ENCODE data around the gene ZNF367.

Gene ZNF367

DNA sequence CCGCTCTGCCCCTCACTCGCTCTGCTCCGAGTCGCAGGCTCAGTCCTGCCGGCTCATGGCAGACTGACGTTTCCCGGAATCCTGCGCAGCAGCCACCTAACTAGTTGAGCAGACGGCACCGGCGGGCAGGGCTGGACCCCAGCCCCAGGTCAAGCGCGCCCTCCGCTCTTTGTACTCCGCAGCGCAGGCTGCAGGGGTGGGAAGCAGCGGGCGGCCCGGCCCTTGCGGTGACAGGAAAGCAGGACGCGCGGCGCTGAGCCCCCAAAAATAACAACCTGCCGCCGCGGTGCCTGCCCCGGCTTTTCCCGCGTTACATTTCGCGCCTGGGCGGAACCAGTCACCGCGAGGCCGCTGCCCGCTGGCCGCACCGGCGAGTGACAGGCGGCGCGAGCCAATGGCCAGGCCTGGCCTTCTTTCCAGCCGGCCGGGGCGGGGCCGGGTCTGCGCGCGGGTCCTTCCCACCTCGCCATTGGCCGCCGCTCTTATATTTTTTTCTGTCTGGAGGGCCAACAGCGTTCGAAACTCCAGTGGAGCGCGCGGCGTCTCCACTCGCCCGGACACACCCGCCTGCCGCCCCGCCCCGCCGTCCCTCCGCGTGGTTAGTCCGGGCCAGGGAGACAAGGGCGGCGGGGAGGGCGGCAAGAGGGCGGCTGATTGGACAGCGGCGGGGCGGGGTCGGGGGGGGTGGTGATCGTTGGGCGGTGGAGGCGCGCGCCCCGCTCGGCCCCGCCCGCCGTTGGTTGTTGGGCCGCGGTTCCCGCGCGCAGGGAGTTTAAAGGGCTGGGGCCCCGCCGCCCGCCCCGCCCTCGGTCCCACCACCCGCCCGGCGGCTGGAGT lies at the start of gene ZNF367:
ZNF367 (minus strand) TSS at position 288 of the 837 bp plus-strand sequence. CDS start 338 bp downstream, outside the sequence.
- DNase-seq = peak; percentile 98

DNA sequence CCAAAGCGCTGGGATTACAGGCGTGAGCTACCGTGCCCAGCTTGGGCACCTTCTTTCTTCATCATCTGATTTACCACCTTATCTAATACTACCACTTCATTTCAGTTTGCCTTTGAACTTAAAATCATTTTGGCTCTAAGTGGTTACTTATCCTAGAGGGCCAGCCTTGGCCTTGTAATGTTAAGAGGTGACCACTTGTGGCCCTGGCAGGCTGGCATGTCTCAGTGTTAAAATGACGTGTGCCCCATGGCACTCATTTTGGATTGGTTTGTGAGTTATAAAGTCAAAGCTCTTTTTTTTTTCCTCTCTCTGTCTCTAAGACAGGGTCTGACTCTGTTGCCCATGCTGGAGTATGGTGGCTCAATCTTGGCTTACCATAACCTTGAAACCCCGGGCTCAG lies 49.6 kb upstream of the ZNF367 start:
- no peak for DNase-seq

DNA sequence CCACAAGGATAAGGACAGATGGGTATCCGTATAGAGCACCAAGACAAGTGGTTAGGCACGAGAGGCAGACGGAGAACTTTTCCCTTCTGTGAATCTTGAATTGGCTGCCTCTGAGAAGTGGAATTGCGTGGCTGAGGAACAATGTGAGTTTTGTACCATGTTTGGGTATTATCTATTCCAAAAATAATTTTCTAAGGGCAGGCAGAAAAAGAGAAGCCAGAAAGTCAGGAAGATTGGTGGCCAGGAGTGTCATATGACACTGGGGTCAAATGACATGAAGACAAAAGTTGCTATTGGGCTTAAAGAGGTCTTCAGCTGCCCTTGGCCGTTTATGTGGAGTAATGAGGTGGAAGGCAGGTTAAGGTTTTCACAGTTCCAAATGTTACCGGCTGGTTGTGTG lies 46.3 kb upstream of the ZNF367 start:
- DNase-seq = no peak

DNA sequence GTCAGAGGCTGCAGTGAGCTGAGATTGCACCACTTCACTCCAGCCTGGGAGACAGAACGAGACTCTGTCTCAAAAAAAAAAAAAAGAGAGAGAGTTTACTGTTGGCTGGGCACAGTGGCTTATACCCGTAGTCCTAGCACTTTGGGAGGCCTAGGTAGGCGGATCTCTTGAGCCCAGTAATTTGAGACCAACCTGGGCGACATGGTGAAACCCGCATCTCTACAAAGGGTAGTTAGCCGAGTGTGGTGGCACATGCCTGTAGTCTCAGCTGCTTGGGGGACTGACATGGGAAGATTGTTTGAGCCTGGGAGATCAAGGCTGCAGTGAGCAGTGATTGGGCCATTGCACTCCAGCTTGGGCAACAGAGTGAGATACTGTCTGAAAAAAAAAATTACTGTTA lies 44.4 kb upstream of the ZNF367 start:
- DNase-seq = no peak

DNA sequence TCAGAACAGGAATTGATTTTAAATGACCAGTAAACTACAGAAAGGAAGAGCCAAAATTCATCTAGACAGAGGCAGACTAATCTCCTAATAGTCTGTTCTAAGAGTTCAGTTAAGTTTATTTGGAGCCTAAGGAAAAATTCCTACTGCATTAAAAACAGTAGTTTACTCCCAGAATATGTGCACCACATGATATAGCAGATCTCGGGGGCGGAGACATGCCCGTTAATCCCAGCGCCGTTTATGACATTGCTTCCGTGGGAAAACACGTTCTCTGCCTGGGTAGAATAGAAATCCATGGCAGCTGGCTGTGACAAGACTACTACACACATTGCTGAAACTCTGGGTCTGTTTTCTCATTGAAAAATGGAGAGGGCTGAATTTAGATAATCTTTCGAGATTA lies 43.2 kb upstream of the ZNF367 start:
- no peak for DNase-seq

DNA sequence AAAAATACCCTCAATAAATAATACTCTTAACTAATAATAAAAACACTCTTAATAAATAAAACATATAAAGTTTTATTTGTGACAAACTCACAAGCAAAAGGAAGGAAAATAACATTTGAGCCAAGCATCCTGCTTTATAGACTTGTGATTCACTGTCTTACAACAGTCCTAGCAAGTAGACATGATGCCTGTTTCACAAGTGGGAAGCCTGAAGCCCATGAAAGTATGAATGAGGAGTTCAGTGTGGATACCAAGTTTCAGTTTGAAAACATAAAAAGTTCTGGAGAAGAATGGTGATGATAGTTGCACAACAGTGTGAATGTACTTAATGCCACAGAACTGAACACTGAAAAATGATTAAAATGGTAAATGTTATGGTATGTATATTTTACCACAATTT lies 42.7 kb upstream of the ZNF367 start:
- no peak for DNase-seq

DNA sequence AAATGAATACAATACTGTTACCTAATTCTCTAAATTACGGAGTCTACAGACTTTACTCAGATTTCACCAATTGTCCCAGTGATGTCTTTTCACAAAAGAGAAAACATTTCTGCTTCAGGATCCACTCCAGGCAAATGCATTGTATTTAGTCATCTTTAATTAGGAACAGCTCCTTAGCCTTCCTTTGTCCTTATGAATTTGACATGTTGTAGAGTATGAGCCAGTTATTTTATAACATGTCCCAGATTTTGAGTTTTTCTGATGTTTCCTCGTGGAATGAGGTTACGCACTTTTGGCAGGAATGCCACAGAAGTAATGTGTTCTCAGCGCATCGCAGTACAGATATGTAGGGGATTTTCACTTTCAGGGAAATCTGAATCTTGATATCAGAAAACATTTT lies 42.3 kb upstream of the ZNF367 start:
- no peak for DNase-seq

DNA sequence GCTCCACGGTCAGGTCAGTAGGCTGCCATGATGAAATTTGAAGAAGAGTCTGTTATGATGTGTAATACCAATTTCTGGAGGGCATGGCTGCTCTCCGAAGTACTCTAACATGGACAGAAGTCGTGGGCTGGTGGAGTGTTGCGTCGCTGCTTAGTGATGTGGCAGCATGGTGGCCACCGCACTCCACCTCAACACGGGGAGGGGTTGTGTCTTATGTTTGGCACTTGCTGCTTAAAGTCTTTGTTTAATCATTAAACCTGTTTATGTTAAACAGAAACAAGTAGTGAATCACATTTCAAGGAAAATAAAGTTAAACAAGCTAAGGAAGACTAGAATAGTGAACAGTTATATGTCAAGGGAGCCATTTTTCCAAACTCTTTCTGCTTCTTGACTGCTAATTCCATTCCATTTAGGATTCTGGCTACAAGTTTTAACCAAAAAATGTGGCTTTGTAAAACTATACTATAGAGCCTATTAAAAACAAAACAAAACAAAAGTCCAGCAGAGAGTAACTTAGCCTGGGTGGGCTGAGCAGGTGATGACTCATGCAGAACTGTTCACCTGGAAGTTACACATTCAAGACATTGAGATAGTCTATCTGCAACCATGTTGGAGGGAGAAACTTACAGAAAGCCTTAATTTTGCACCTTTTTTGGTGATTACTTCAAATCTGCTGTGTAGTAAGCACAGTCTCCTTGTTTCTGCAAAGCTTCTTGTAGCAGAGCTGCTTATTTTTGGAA lies 41.3 kb upstream of the ZNF367 start:
- no peak for DNase-seq

DNA sequence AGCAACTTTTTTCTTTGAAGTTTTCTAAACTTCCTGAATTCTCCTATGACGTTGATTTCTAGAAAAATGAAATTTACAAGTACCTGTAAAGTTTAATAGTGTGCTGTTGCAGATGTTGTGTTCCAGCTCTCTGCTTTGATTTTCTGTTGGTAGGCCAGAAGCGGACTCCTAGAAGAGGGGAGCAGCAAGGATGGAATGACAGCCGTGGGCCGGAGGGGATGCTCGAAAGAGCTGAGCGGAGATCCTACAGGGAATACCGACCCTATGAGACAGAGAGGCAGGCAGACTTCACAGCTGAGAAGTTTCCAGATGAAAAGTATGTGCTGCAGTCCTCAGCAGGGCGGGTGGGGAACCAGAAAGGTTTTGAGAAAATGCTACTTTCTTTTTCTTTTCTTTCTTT lies 40.1 kb upstream of the ZNF367 start:
- no peak for DNase-seq

DNA sequence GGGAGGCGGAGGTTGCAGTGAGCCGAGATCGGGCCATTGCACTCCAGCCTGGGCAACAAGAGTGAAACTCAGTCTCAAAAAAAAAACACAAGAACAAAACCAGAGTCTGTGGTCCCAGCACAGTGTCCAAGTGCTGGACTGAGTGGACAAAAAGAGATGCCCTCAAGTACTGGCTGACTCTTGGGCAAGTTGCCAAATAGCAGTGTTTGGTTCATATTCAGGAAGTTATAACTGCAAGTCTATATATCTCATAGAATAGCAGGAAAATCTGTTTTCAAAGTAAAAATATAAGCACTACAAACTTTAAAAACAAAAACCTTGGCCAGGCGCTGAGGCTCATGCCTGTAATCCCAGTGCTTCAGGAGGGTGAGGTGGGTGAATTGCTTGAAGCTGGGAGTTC lies 39.1 kb upstream of the ZNF367 start:
- no peak for DNase-seq

DNA sequence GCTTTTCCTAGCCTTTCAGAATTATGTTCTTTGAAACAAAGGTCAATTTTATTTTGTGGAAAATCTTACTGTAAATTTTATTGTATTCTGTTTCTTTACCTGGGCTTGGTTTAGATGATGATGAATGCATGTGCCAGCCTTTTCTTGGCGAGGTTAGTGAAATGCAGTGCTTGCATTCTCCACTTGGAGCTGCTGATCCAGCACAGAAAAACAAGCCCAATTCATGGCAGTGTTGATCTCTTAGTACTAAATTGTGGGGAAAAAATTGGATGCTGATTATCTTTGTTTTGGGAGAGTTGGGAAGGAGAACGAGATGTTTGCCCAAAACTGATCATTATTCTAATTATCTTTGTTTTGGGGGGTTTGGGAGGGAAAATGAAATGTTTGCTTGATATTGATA lies 35.5 kb upstream of the ZNF367 start:
- DNase-seq = no peak

DNA sequence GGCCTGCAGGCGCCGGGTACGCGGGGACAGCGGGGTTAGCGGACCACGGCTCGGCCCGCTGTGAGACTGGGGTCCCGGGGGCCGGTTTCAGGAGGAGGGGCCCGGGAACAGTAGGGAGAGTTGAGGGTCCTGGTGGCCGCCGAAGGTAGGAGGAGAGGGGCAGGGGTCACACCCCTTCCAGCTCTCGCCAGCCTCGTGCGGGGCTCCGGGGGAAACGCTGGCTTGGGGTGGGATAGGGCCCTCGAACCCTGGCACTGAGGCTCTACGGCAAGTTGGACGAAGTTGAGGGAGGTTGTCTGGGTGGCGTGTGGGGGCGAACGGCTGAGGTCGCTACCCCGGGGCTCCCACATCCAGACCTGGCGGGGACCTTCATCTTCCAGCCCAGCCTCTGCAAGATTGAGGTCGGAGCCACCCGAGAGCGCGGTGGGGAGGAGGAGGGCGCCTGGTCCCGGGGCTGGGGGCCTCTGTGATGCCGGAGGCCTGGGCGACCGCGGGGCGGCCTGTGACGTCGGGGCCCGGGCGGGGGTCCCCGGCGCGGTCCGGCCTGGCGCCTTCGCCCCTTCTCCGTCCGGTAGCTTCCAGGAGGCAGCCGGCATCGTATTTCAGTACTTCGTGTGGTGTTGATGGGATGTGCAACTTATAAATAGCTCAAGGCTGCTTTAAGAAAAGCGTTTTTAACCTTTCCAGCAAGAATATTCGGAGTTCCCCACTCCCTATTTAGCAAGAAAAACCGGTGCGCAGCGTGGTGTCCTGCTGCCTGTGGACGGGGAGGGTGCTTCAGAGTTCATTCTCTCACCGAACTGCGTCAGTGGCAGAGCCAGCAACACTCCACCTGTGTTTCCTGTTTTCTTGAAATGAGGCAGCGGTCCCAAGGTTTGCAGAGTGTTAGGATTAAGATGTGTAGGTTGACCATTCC lies 32.7 kb upstream of the ZNF367 start:
- DNase-seq = no peak

DNA sequence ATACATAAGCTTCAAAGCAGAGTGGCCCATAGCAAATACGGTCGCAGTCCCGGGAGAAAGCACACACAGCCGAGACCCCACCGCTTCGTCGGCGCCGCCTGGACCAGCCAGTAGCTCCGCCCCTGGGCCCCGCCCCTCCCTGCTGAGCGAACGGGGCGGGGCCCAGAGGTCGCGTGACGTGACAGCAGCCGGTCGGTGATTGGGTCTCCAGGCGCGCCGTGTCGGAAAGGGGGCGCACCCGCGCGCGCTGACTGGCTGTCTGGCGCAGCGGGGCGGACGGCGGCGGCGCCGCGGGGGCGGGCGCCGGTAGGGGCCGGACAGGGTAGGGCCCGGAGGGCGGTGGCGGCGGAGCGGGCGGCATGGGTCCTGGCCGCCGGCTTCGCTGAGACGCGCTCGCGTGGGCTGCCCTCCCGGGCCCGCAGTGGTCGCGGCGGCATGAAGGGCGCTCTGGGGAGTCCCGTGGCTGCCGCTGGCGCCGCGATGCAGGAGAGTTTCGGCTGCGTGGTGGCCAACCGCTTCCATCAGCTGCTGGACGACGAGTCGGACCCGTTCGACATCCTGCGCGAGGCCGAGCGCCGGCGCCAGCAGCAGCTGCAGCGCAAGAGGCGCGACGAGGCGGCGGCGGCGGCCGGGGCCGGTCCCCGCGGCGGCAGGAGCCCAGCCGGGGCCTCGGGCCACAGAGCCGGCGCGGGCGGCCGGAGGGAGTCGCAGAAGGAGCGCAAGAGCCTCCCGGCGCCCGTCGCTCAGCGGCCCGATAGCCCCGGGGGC lies 31.9 kb upstream of the ZNF367 start, which contains the start of gene HABP4:
HABP4 (plus strand) TSS at position 325 of the 768 bp plus-strand sequence; CDS start at position 436, 111 bp downstream.
- peak; percentile 91 for DNase-seq

DNA sequence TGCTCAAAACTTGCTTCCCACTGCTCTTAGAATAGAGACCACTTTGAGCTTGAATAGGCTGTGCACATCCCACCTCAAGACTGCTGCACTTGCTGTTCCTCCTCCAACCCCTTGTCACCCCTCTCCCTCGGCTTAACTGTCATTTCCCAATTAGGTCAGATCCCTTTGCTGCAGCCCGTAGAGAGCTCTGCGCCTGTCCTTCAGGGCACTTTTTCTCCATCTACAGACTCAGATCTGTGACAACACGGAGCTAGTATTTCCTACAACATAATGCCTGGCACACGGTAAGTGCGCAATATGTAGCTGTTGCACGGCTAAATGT lies 31.3 kb upstream of the ZNF367 start:
- DNase-seq = no peak

DNA sequence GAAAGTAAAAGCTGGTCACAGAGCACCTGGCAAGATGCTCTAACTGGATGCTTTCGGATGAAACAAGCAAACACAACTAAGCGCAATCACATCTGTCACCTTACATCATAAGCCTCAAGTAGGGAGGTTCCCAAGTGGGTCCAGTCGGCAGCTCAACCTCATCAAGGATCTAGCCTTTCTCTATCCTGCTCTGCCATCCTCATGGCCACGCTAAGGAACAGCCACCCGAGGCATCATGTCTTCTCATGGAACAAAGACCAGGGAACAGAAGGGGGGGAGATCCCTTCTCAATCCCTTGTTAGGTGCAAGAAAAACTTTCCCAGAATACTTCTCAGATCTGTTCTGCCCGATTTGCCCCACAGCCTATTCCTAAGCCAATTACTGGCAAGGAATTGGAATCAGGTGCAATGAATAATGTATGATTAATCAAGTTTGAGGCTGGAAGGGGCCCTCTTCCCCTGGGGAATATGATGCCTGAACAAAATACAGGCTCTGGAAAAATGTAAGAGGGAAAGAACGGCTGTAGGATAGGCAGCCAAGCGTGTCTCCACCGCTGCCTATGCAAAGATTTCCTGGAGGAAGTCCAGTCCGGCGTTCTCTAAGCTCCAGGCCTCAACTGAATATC lies 30.5 kb upstream of the ZNF367 start:
- no peak for DNase-seq

DNA sequence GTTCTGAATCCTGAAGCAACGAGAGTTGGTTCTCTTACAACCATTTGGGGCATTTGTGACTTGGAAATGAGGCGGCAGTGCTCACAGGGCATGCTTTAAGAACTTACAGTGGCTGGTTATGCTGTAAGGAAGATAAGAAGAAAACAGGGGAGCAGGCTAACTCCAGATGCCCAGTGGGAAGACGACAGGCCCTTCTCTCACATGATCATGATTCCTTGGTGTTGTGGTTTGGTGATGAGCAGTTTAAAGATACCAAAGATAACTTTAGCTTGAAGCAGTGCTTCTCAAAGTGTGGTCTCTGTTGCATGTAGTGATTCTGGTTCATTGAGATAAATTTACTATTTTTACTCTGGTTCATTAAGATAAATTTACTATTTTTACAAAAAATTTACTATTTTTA lies 29.2 kb upstream of the ZNF367 start:
- DNase-seq = no peak

DNA sequence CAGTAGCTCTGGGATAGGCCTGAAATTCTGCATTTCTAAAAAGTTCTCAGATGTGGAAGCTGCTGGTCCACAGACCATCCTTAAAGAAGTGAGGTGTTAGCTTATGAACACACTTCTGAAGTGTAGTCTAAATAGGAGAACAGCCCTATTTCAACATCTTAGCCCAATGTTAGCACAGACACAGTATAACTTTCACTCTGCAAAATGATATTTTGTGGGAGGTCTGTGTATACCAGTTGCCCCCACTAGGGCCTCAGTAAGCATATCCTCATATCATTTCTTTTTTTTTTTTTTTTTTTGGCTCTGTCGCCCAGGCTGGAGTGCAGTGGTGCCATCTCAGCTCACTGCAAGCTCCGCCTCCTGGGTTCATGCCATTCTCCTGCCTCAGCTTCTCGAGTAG lies 24.3 kb upstream of the ZNF367 start:
- DNase-seq = no peak

DNA sequence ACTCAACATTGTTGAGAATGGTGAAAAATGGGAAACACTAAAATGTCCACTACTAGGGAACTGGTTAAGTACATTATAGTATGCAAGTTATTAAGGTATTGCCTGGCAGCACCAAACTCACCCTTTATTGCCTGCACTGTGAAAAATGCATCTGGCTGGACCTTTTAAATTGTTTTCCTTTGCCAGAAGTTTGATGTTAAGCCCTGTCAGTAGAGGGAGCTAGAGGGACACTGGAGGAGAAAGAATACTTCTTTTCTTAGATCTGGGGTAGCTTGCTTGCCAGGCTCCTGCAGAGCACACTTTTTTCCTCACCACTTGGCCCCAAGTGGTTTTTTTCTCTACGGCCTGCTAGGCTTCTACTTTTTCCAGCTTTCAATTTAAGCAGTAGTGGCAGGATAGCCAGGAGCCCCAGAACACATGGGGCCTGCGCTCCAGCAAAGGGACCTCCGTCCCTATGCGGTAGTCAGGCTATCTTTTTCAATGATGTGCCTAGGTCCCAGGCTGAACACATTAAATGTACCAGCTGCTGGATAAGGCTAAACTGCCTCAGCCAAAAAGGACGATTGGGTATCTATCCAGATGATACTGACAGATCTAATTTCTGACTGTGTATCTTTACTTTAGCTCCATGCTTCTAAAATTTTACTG lies 23.8 kb upstream of the ZNF367 start:
- DNase-seq = no peak

DNA sequence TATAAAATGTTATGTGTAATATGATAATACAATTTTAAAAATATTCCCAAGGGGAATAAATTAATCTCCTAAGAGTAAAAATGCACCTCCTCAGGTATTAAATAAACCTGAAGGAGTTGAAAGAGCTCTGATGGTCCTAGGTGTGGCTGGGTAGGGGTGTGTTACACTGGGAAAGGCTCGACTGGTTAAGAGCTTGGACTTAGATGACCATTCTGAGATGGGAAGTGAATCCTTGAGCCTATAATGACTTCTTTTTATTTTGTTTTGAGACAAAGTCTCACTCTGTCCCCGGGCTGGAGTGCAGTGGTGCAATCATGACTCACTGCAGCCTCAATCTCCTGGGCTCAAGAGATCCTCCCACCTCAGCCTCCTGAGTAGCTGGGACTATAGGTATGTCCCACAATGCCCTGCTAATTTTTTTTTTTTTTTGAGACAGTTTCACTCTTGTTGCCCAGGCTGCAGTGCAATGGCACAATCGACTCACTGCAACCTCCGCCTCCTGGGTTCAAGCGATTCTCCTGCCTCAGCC lies 22.6 kb upstream of the ZNF367 start:
- no peak for DNase-seq

DNA sequence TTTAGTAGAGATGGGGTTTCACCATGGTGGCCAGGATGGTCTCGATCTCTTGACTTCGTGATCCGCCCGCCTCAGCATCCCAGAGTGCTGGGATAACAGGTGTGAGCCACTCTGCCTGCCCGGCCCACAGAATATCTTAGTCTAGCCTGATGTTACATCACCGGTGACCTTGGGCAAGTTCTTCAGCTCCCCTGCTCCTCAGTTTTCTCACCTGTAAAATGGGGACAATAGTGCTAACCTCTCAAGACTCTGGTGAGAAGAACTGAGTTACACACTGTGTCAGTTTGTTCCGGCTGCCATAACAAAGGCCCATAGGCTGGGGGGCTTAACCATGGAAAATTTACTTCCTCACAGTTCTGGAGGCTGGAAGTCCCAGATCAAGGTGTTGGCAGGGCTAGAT lies 19.3 kb upstream of the ZNF367 start:
- no peak for DNase-seq

DNA sequence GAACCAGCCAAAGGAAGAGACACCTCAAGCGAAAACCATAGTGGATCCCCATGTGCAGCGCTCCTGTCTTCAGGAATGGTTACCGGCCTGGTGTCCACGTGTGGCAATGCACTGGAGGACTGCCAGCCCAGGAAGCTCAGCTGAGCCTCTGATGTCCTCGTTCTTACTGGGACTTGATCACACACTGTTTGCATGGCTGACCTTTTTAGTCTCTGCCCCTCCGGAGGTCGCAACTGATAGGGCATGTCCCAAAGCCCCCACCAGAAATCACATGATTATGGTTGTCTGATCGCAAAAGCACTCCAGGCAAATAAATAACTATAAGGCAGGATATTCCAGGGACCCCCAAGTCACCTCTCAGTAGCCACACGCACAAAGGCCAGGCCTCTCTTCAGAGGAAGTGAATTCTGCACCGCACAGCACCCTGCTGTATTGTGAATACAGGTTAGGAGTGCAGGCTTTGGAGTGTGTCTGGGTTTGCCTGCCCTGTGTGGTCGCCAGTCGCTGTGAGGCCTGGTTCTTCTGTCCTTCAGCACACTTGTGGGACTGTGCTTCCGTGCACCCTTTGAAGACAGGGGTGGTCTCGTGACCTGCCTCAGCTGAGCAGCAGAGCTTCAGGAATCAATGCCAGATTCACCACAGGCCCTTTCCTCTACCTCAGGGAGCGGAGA lies 18.4 kb upstream of the ZNF367 start:
- no peak for DNase-seq
